OCI-LY3 (cell line): Measurements from ENCODE around the gene IRF1.

Experiments
- CTCF ChIP-seq: fragments of 200-600, 300-600 bp; sonication (generic); IDR thresholded peaks from 2 replicates; pipeline ENCODE4 v1.5.1; 2014; ENCODE audit warnings: antibody characterized with exemption, low read length, low read depth
- EZH2phosphoT487 ChIP-seq: fragments of 200-600 bp; shearing (Covaris generic); IDR thresholded peaks from 2 replicates; pipeline ENCODE4 v1.6.1; 2018; ENCODE audit warnings: antibody characterized with exemption, mixed run types, low read depth

GRCh38 chr5:132501629-132501956 lies 11.0 kb upstream of the IRF1 start:
- TF ChIP-seq CTCF (no peak), EZH2phosphoT487 (no peak)
